PC-9 (cell line): Measurements from ENCODE around the gene HCRT. TPM values are rescaled to one million over a fixed set of nuclear protein-coding genes. Genes with fewer than 3 reads are reported as not detected.

Experiments used
- BruUV-seq: library from RNA; stranded (reverse); fragments of 400-500 nt; replicated peaks from 2 replicates; lab custom pipeline; 2021; lab: Mats Ljungman, UMichigan
- CTCF ChIA-PET: fragments of 300-600 bp; sonication (Branson Sonifier 250); formaldehyde crosslinking; loops from one replicate; lab custom pipeline; 2022; ENCODE audit warnings: antibody characterized with exemption; lab: Charles Lee
- POLR2A ChIA-PET: fragments of 300-600 bp; sonication (Branson Sonifier 250); formaldehyde crosslinking; loops from one replicate; lab custom pipeline; 2022; ENCODE audit warnings: antibody characterized with exemption; ENCODE audit not compliant: unreplicated experiment; lab: Charles Lee
- DNase-seq, 2 experiments: peaks; one replicate each; pipeline versions ENCODE4 v3.0.0 to v3.0.0-alpha.2; 2015 to 2022; ENCODE audit warnings: mixed read lengths in 1 of 2
- H2AFZ ChIP-seq: fragments of 200-600 bp; sonication (generic); 2 replicates; pipeline ENCODE4 v1.8.1; 2017; ENCODE audit warnings: antibody characterized with exemption
- H3F3A ChIP-seq: fragments of 200-600 bp; sonication (generic); 2 replicates; pipeline ENCODE4 v1.8.1; 2017; ENCODE audit warnings: antibody characterized with exemption, mild to moderate bottlenecking, low read depth; ENCODE audit not compliant: insufficient read depth
- H3K27ac ChIP-seq: fragments of 200-600 bp; sonication (generic); 2 replicates; pipeline ENCODE4 v1.6.1; 2016; ENCODE audit warnings: mixed run types
- H3K27me3 ChIP-seq: fragments of 200-600 bp; sonication (generic); 2 replicates; pipeline ENCODE4 v1.6.1; 2016; ENCODE audit warnings: low read depth, mixed run types; ENCODE audit not compliant: insufficient read depth
- H3K36me3 ChIP-seq: fragments of 200-600 bp; sonication (generic); 2 replicates; pipeline ENCODE4 v1.6.1; 2016; ENCODE audit warnings: low read depth, mixed run types
- H3K4me1 ChIP-seq: fragments of 200-600 bp; sonication (generic); replicated peaks from 2 replicates; pipeline ENCODE4 v1.6.1; 2016; ENCODE audit warnings: mixed run types; ENCODE audit not compliant: insufficient read depth
- H3K4me2 ChIP-seq: fragments of 200-600 bp; sonication (generic); 2 replicates; pipeline ENCODE4 v1.6.1; 2017; ENCODE audit warnings: mixed run types
- H3K4me3 ChIP-seq: fragments of 200-600 bp; sonication (generic); 2 replicates; pipeline ENCODE4 v1.6.1; 2016; ENCODE audit warnings: mixed run types
- H3K79me2 ChIP-seq: fragments of 200-600 bp; sonication (generic); 2 replicates; pipeline ENCODE4 v1.6.1; 2017; ENCODE audit warnings: low read depth, mixed run types
- H3K9me2 ChIP-seq: fragments of 200-600 bp; sonication (generic); 2 replicates; pipeline ENCODE4 v1.8.1; 2017; ENCODE audit warnings: mild to moderate bottlenecking; ENCODE audit not compliant: insufficient read depth
- H3K9me3 ChIP-seq: fragments of 200-600 bp; sonication (generic); 2 replicates; pipeline ENCODE4 v1.8.1; 2016; ENCODE audit warnings: low read depth; ENCODE audit not compliant: insufficient read depth
- H4K20me1 ChIP-seq: fragments of 200-600 bp; sonication (generic); 2 replicates; pipeline ENCODE4 v1.8.1; 2017; ENCODE audit not compliant: insufficient read depth
- EZH2 ChIP-seq: fragments of 200-600 bp; sonication (generic); IDR thresholded peaks from 2 replicates; pipeline ENCODE4 v1.8.0; 2017; ENCODE audit warnings: antibody characterized with exemption, low read depth
- intact Hi-C: fragments of 100-400 bp; cut with micrococcal nuclease; formaldehyde crosslinking; loops from one replicate; pipeline ENCODE4 v1.10.0; 2022; ENCODE audit not compliant: unreplicated experiment
- total RNA-seq: library from RNA; stranded (reverse); gene quantifications from 2 replicates; pipeline ENCODE4 v1.2.3, GENCODE V29; 2021
- TF ChIP-seq, protein P1 (sequence below): fragments of 200-600 bp; sonication (generic); conservative IDR thresholded peaks from 2 replicates; pipeline ENCODE4 v1.6.1; 2017; ENCODE audit warnings: mixed run types, antibody characterized with exemption, mild to moderate bottlenecking, moderate library complexity

Gene HCRT
- total RNA-seq, 1 experiment from 2014 or later: not detected

DNA sequence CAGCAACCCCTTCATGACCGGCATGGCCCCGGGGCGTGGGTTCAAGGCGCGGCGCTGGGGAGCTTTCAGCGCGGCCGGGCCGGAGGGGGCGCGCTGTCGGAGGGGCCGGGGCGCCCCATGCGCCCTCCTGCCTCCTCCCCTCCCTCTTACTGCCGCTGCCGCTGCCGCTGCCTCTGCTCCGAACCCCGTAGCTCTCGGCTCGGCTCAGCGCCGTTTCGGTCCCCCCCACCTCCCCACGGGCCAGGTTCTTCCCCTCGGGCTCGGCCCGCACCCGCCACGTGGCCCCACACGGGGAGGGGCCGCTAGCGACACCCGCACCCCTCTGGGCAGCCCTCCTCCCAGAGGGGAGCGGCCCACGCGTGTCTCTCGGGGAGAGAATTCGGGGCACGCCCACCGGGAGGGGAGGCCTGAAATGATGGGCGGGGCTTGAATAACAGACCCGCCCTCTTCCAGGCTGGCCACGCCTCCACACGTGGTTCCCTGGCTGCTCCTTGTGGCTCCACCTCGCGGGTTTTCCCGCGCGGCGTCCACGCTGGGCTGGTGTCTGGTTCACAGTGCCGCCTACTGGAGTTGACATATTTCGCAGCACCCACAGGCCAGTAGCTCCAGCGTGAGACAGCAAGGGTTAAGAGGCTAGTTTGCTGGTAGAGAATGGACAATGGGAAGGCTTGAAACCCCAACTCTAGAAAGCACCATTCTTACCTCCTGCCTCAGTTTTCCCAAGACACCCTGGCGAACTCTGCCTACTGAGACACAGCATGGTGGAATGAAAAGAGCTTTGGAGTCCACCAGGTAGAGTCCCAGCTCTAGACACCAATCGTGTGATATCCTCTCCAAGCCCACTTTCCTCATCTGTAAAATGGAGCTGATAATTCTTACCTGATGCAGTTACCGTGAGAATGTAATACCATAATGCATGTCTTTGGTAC is 4.1 kb downstream of the HCRT start, which contains the start of gene KCNH4:
TSS of gene KCNH4 (minus strand) at position 221 of the 929 bp plus-strand sequence. CDS start at position 24, 197 bp downstream.
- no peak for DNase-seq
- Histone ChIP-seq H3K9me2 (no peaks in the 10 kb centered on the region), H3K36me3 (no peaks in the 10 kb centered on the region), H3K27ac (no peak within 1 kb of the TSS), H3K79me2 (no peaks in the 10 kb centered on the region), H3K4me3 (no peak within 1 kb of the TSS), H4K20me1 (no peaks in the 10 kb centered on the region), H3K27me3 (peaks cover 22% of the 10 kb centered on the region), H3K4me1 (peaks cover 19% of the 10 kb centered on the region; the same call in 1 of the 2 replicates), H3K4me2 (no peak within 1 kb of the TSS), H3F3A (peaks cover 19% of the 10 kb centered on the region; the same call in 1 of the 2 replicates), H2AFZ (no peak within 1 kb of the TSS), H3K9me3 (no peaks in the 10 kb centered on the region)
- TF ChIP-seq, protein P1, sequence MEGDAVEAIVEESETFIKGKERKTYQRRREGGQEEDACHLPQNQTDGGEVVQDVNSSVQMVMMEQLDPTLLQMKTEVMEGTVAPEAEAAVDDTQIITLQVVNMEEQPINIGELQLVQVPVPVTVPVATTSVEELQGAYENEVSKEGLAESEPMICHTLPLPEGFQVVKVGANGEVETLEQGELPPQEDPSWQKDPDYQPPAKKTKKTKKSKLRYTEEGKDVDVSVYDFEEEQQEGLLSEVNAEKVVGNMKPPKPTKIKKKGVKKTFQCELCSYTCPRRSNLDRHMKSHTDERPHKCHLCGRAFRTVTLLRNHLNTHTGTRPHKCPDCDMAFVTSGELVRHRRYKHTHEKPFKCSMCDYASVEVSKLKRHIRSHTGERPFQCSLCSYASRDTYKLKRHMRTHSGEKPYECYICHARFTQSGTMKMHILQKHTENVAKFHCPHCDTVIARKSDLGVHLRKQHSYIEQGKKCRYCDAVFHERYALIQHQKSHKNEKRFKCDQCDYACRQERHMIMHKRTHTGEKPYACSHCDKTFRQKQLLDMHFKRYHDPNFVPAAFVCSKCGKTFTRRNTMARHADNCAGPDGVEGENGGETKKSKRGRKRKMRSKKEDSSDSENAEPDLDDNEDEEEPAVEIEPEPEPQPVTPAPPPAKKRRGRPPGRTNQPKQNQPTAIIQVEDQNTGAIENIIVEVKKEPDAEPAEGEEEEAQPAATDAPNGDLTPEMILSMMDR: no peak
- TF ChIP-seq EZH2: no peak
- POLR2A ChIA-PET: no interaction called here
- CTCF ChIA-PET: interaction anchor here (0.6 kb wide), 1 partner anchor 75 kb away, joined by 10 read pairs; no protein-coding TSS in a partner anchor
- BruUV-seq: no TSS peak
- intact Hi-C loops: no loop called here

DNA sequence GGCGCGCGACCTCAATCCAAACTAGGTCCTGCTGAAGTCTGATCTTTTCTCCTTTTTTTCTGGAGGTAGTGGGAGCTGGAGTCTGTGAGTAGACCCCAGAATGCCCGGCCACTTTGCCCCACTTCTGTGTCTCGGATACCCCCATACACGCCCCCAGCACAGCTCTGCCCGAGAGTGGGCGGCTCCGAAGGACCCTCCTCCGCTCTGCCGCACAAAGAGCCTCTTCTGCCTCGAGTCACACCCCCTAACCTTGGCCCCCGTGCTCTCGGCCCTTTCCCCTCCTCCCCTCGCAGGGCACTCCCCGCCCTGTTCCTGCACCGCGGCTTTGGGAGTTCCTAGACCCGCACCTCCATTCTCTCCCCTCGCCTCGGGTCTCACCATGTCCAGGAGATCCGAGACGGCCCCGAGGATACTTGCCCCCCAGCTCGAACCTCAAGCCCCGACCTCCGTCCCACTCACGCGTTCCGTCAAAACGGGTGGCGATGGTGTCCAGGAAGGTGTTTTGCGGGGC is 4.8 kb downstream of the HCRT start:
- Histone ChIP-seq H3K4me2 (no peak overlapping the region), H3K27ac (no peak overlapping the region), H3K9me3 (no peaks in the 10 kb centered on the region), H3K9me2 (no peaks in the 10 kb centered on the region), H3K79me2 (no peaks in the 10 kb centered on the region), H3K4me3 (no peak overlapping the region), H2AFZ (no peak overlapping the region), H3K27me3 (peaks cover 28% of the 10 kb centered on the region), H3K36me3 (no peaks in the 10 kb centered on the region), H3K4me1 (peaks cover 17% of the 10 kb centered on the region; the same call in 1 of the 2 replicates), H3F3A (peaks cover 19% of the 10 kb centered on the region; the same call in 1 of the 2 replicates), H4K20me1 (no peaks in the 10 kb centered on the region)
- no TSS peak for BruUV-seq
- TF ChIP-seq, protein P1: no peak
- no peak for TF ChIP-seq EZH2
- ChIA-PET POLR2A (no interaction called here), CTCF (no interaction called here)
- intact Hi-C loops: no loop called here
- DNase-seq: no peak

DNA sequence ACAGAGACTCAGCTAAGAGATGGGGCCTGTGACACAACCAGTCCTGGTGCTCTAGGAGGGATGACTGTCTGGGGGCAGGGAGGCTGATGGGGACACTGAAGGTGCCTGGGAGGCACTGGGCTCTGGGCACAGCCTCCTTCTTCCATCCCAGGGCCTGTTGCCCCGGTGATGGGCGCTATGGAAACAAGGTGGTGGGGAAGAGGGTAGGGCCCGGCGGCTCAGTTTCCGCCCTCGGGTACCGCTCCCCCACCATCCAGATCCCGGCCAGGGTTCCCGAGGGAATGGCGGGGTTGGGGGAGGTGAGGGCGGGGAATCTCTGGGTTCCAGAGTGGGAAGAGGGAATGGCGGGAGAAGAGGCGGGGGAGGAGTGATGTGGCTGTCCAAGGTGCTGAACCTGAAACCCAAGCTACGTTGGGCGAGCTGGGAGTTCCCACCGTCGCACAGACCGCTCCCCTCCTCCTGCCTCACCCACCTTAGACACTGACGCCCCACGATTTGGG is 5.3 kb downstream of the HCRT start:
- peaks cover 14% of the 10 kb centered on the region; the same call in 1 of the 2 replicates for H3F3A ChIP-seq
- DNase-seq: no peak
- TF ChIP-seq EZH2: no peak
- TF ChIP-seq, protein P1: no peak
- peaks cover 12% of the 10 kb centered on the region; the same call in 1 of the 2 replicates for H3K4me1 ChIP-seq
- BruUV-seq: no TSS peak
- POLR2A ChIA-PET: no interaction called here
- H3K4me3 ChIP-seq: no peak overlapping the region
- intact Hi-C loops: no loop called here
- H3K4me2 ChIP-seq: no peak overlapping the region
- no peaks in the 10 kb centered on the region for H3K79me2 ChIP-seq
- H3K9me2 ChIP-seq: no peaks in the 10 kb centered on the region
- no peak overlapping the region for H3K27ac ChIP-seq
- H2AFZ ChIP-seq: no peak overlapping the region
- no peaks in the 10 kb centered on the region for H3K36me3 ChIP-seq
- CTCF ChIA-PET: no interaction called here
- H3K27me3 ChIP-seq: peaks cover 33% of the 10 kb centered on the region
- no peaks in the 10 kb centered on the region for H3K9me3 ChIP-seq
- H4K20me1 ChIP-seq: no peaks in the 10 kb centered on the region
